Tongue (tissue), 2 donors: ENCODE data around the gene UNKL. TPM values are rescaled to one million over a fixed set of nuclear protein-coding genes. Genes with fewer than 3 reads are reported as not detected.
A peak's percentile ranks its signal among the peaks of the same experiment; 100 is the strongest.
"Not testable (repeated sequence)": the region's sequence is repeated elsewhere in the genome, so short reads cannot be mapped to it uniquely, and the experiment has no call there.

Experiments used
- DNase-seq: peaks from one replicate; pipeline ENCODE4 v3.0.0-alpha.2; 2015
- total RNA-seq: library from RNA; depleted of rRNA; stranded (reverse); fragments of >200 nt; gene quantifications from one replicate; pipeline ENCODE4 v1.2.3, GENCODE V29; 2014

The UNKL gene
- total RNA-seq, 1 donor from 2014 or later: 11.5 TPM

GRCh38 chr16:1337486-1337885 lies 77.0 kb downstream of the UNKL start:
- DNase-seq: no peak

- DNase-seq: no peak
Measured at GRCh38 chr16:1336619-1337018, 77.9 kb downstream of the UNKL start.

- DNase-seq: no peak
Measured at GRCh38 chr16:1335996-1336395, 78.5 kb downstream of the UNKL start.

- DNase-seq: no peak
Measured at GRCh38 chr16:1335211-1335971, 79.1 kb downstream of the UNKL start.

GRCh38 chr16:1334739-1335138 lies 79.8 kb downstream of the UNKL start:
- DNase-seq: no peak

GRCh38 chr16:1333854-1334700 lies 80.4 kb downstream of the UNKL start:
- no peak for DNase-seq

- no peak for DNase-seq
Measured at GRCh38 chr16:1333149-1333812, 81.2 kb downstream of the UNKL start, which contains the start of gene BAIAP3. Gene BAIAP3 (plus strand): TSS chr16:1333645. CDS start chr16:1338550, 4,905 bp downstream.

GRCh38 chr16:1332618-1333148 lies 81.8 kb downstream of the UNKL start:
- DNase-seq: no peak

GRCh38 chr16:1331712-1332617 lies 82.5 kb downstream of the UNKL start:
- peak; percentile 68 for DNase-seq

GRCh38 chr16:1330931-1331711 lies 83.4 kb downstream of the UNKL start:
- no peak for DNase-seq

GRCh38 chr16:1330260-1330914 lies 84.1 kb downstream of the UNKL start:
- DNase-seq: no peak

- not testable (repeated sequence) for DNase-seq
Measured at GRCh38 chr16:1328961-1329360, 85.5 kb downstream of the UNKL start.

GRCh38 chr16:1328136-1328535 lies 86.4 kb downstream of the UNKL start:
- not testable (repeated sequence) for DNase-seq

- DNase-seq: no peak
Measured at GRCh38 chr16:1327619-1327947, 86.9 kb downstream of the UNKL start.

- no peak for DNase-seq
Measured at GRCh38 chr16:1326946-1327618, 87.4 kb downstream of the UNKL start.

GRCh38 chr16:1326391-1326790 lies 88.1 kb downstream of the UNKL start:
- no peak for DNase-seq

- DNase-seq: no peak
Measured at GRCh38 chr16:1325673-1326371, 88.7 kb downstream of the UNKL start.

- DNase-seq: no peak
Measured at GRCh38 chr16:1325261-1325660, 89.2 kb downstream of the UNKL start.

- no peak for DNase-seq
Measured at GRCh38 chr16:1324286-1324826, 90.1 kb downstream of the UNKL start.
